Measurements from ENCODE around the gene RAB25. TPM values are rescaled to one million over a fixed set of nuclear protein-coding genes. Genes with fewer than 3 reads are reported as not detected.
A peak's percentile ranks its signal among the peaks of the same experiment; 100 is the strongest.

The RAB25 gene
- total and polyA plus RNA-seq, 2 of the 13 experiments (the other 11 are each of a cell fraction or from before 2014, with no cell fraction given), result 0.20 to 0.22 TPM

GRCh38 chr1:156025876-156026275, 35.1 kb upstream of the RAB25 start (continued):
- no peak for TF ChIP-seq E2F2 (CRISPR knock-in tag; IDR thresholded peaks at IDR 0.05; ENCODE audit: borderline replicate concordance)
- TF ChIP-seq MEIS2 (CRISPR knock-in tag; IDR thresholded peaks at IDR 0.05), result no peak
- TF ChIP-seq NFYC (CRISPR knock-in tag; IDR thresholded peaks at IDR 0.05), result no peak
- TF ChIP-seq AHDC1 (CRISPR knock-in tag; IDR thresholded peaks at IDR 0.05; ENCODE audit: borderline replicate concordance), result no peak
- TF ChIP-seq ZNF782 (CRISPR knock-in tag; IDR thresholded peaks at IDR 0.05; ENCODE audit: borderline replicate concordance), result no peak
- TF ChIP-seq ZSCAN25 (CRISPR knock-in tag; IDR thresholded peaks at IDR 0.05), result no peak
- peak; percentile 46; the same call in 1 of the 2 replicates for TF ChIP-seq ZNF143 (CRISPR knock-in tag; IDR thresholded peaks at IDR 0.05)
- no peak for TF ChIP-seq CREB1 (IDR thresholded peaks at IDR 0.05)
- no peak for TF ChIP-seq CREB1 (CRISPR knock-in tag; IDR thresholded peaks at IDR 0.05)
- TF ChIP-seq ZNF781 (CRISPR knock-in tag; IDR thresholded peaks at IDR 0.05; ENCODE audit: borderline replicate concordance, not compliant biosample characterization), result no peak
- TF ChIP-seq ZNF713 (CRISPR knock-in tag; IDR thresholded peaks at IDR 0.05), result no peak
- TF ChIP-seq MXD1 (CRISPR knock-in tag; IDR thresholded peaks at IDR 0.05), result no peak
- TF ChIP-seq SP140L (CRISPR knock-in tag; IDR thresholded peaks at IDR 0.05; ENCODE audit: borderline replicate concordance), result no peak
- no peak for TF ChIP-seq SALL1 (CRISPR knock-in tag; IDR thresholded peaks at IDR 0.05)
- no peak for TF ChIP-seq STAT6 (CRISPR knock-in tag; IDR thresholded peaks at IDR 0.05; ENCODE audit: borderline replicate concordance)
- no peak for TF ChIP-seq SOX6 (IDR thresholded peaks at IDR 0.05)
- TF ChIP-seq SOX6 (CRISPR knock-in tag; IDR thresholded peaks at IDR 0.05), result 0 out of 2 replicates have a peak, but pooled peaks have one; percentile 17
- TF ChIP-seq ZMYM4 (CRISPR knock-in tag; IDR thresholded peaks at IDR 0.05), result no peak
- TF ChIP-seq ZNF264 (CRISPR knock-in tag; IDR thresholded peaks at IDR 0.05), result no peak
- TF ChIP-seq THYN1 (CRISPR knock-in tag; IDR thresholded peaks at IDR 0.05; ENCODE audit: borderline replicate concordance, low read depth), result no peak
- no peak for TF ChIP-seq IRX3 (CRISPR knock-in tag; IDR thresholded peaks at IDR 0.05; ENCODE audit: borderline replicate concordance, low read depth)
- TF ChIP-seq NPAS2 (CRISPR knock-in tag; IDR thresholded peaks at IDR 0.05; ENCODE audit: borderline replicate concordance), result no peak
- TF ChIP-seq ZNF24 (IDR thresholded peaks at IDR 0.05), result no peak
